Measurements from ENCODE around the gene GRIN3B.

The GRIN3B gene

DNA sequence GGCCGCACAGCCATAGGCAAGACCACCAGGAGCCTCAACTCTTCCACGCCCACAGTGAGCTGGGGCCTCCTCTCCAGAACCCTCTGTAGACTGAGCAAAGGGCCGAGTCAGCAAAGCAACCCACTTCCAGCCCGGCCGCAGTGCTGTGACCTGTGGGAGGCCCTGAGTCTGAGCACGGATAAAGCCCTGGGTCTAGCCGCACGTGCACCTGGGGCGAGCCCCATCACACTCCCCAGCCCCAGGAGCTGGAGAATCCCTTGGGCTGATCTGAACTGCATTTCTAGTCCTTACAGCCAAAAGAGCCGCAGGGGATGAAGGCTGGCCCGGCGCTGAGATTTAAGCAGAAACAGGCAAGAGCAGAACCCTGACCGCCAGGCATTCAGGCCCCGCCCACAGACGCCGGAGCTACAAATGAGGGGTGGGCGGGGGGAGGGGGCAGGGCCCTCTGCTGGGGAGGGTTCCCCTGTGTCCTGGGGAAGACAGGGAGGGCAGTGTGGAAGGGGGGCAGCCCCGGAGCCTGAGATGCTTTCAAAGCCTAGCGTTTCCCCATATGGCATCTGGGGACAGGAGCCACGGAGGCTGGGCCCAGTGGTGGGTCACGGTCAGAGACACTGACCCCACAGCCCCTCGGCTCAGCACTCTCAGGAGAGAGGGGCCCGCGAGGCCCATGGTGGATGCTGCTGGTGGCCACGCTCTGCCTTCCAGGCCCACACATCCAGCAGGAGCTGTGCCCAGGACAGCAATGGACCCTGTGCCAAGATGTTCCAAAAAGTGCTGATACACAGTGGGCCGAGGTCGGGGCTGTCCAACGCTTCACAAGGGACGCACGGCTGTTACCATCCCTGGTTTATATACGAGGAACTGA is 15.8 kb downstream of the GRIN3B start (continued):
- TF ChIP-seq, protein P1, sequence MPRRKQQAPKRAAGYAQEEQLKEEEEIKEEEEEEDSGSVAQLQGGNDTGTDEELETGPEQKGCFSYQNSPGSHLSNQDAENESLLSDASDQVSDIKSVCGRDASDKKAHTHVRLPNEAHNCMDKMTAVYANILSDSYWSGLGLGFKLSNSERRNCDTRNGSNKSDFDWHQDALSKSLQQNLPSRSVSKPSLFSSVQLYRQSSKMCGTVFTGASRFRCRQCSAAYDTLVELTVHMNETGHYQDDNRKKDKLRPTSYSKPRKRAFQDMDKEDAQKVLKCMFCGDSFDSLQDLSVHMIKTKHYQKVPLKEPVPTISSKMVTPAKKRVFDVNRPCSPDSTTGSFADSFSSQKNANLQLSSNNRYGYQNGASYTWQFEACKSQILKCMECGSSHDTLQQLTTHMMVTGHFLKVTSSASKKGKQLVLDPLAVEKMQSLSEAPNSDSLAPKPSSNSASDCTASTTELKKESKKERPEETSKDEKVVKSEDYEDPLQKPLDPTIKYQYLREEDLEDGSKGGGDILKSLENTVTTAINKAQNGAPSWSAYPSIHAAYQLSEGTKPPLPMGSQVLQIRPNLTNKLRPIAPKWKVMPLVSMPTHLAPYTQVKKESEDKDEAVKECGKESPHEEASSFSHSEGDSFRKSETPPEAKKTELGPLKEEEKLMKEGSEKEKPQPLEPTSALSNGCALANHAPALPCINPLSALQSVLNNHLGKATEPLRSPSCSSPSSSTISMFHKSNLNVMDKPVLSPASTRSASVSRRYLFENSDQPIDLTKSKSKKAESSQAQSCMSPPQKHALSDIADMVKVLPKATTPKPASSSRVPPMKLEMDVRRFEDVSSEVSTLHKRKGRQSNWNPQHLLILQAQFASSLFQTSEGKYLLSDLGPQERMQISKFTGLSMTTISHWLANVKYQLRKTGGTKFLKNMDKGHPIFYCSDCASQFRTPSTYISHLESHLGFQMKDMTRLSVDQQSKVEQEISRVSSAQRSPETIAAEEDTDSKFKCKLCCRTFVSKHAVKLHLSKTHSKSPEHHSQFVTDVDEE (CRISPR knock-in tag; IDR thresholded peaks at IDR 0.05), result no peak
- TF ChIP-seq CSDC2 (CRISPR knock-in tag; IDR thresholded peaks at IDR 0.05) (no peak), GLIS3 (CRISPR knock-in tag; IDR thresholded peaks at IDR 0.05) (no peak), BACH2 (CRISPR knock-in tag; IDR thresholded peaks at IDR 0.05; ENCODE audit: borderline replicate concordance) (no peak), TCF4 (CRISPR knock-in tag; IDR thresholded peaks at IDR 0.05; ENCODE audit: borderline replicate concordance) (no peak), RARB (CRISPR knock-in tag; IDR thresholded peaks at IDR 0.05) (no peak)

DNA sequence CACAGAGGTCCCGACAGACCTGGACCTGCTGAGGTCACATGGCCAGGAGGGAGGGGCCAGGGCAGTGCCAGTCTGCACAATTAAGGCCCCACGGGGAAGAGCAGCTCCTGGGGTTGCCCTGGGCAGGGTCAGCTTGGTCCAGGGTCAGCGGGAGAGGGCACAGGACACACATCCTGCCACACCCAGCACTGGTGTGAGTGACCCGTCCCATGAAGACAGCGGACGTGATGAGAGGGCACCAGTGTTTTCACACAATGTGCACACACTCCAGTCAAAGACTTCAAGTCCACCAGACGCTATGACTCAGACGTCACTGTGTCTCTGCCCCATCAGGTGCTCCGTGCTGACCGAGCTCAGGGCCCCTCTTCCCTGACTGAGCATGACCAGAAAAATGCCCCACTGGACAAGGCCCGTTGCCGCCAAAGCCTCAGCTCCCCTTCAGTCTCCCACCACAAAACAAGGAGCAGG is 16.5 kb downstream of the GRIN3B start:
- TF ChIP-seq TOX (CRISPR knock-in tag; IDR thresholded peaks at IDR 0.05; ENCODE audit: borderline replicate concordance) (no peak), ZNF8 (CRISPR knock-in tag; IDR thresholded peaks at IDR 0.05) (no peak), ZFP30 (CRISPR knock-in tag; IDR thresholded peaks at IDR 0.05) (no peak), ZC3H10 (CRISPR knock-in tag; IDR thresholded peaks at IDR 0.05) (no peak), ARNTL (CRISPR knock-in tag; IDR thresholded peaks at IDR 0.05; ENCODE audit: borderline replicate concordance, low read depth) (no peak), TCF4 (CRISPR knock-in tag; IDR thresholded peaks at IDR 0.05; ENCODE audit: borderline replicate concordance) (no peak), RARB (CRISPR knock-in tag; IDR thresholded peaks at IDR 0.05) (no peak), ISL1 (CRISPR knock-in tag; IDR thresholded peaks at IDR 0.05) (no peak), ESRRG (CRISPR knock-in tag; IDR thresholded peaks at IDR 0.05) (no peak), PPARA (CRISPR knock-in tag; IDR thresholded peaks at IDR 0.05; ENCODE audit: borderline replicate concordance) (no peak)
- TF ChIP-seq, protein P2, sequence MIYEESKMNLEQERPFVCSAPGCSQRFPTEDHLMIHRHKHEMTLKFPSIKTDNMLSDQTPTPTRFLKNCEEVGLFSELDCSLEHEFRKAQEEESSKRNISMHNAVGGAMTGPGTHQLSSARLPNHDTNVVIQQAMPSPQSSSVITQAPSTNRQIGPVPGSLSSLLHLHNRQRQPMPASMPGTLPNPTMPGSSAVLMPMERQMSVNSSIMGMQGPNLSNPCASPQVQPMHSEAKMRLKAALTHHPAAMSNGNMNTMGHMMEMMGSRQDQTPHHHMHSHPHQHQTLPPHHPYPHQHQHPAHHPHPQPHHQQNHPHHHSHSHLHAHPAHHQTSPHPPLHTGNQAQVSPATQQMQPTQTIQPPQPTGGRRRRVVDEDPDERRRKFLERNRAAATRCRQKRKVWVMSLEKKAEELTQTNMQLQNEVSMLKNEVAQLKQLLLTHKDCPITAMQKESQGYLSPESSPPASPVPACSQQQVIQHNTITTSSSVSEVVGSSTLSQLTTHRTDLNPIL (CRISPR knock-in tag; IDR thresholded peaks at IDR 0.05; ENCODE audit: low read depth), result no peak
- TF ChIP-seq, protein P3, sequence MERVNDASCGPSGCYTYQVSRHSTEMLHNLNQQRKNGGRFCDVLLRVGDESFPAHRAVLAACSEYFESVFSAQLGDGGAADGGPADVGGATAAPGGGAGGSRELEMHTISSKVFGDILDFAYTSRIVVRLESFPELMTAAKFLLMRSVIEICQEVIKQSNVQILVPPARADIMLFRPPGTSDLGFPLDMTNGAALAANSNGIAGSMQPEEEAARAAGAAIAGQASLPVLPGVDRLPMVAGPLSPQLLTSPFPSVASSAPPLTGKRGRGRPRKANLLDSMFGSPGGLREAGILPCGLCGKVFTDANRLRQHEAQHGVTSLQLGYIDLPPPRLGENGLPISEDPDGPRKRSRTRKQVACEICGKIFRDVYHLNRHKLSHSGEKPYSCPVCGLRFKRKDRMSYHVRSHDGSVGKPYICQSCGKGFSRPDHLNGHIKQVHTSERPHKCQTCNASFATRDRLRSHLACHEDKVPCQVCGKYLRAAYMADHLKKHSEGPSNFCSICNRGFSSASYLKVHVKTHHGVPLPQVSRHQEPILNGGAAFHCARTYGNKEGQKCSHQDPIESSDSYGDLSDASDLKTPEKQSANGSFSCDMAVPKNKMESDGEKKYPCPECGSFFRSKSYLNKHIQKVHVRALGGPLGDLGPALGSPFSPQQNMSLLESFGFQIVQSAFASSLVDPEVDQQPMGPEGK (CRISPR knock-in tag; IDR thresholded peaks at IDR 0.05; ENCODE audit: borderline replicate concordance), result no peak
- TF ChIP-seq, protein P1 (CRISPR knock-in tag; IDR thresholded peaks at IDR 0.05), result no peak
- ATAC-seq, result no peak

DNA sequence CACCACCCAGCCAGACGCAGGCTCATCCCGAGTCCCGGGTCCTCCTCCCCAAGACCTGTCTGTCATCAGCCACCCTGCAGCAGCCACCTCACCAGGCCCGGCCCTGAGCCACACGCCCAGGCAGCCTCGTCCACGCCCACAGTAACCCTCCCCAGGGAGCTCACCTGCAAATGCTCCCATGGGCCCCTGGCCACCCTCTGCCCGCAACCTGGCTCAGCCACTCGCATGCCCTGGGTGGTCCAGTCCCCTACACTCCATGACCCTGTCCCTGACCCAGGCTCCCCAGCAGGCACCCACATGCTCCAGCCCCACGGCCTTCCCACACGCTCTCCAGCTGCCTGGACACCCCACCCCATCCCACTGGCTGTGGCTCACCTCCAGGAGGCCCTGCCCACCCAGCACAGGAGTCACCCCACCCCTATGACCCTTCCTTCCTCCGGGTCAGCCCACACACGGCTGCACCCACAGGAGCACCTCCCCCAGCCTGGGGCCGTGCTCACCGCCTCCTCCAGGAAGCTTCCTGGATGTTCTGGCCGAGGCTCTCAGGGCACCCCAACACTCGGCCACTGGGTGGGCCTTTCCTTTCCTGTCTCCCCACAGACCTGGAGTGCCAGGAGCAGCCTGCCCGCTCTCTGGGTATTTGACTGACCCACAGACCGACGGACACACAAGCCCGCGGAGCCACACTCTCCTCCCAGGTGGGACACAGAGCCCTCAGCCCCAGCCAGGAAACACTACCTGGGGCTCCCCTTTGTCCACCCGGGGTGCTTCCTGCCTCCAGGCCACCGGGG is 17.1 kb downstream of the GRIN3B start:
- TF ChIP-seq TCF4 (CRISPR knock-in tag; IDR thresholded peaks at IDR 0.05; ENCODE audit: borderline replicate concordance) (no peak), ZFP30 (CRISPR knock-in tag; IDR thresholded peaks at IDR 0.05) (no peak), ZFP3 (CRISPR knock-in tag; IDR thresholded peaks at IDR 0.05) (no peak), BACH2 (CRISPR knock-in tag; IDR thresholded peaks at IDR 0.05; ENCODE audit: borderline replicate concordance) (no peak), ZC3H10 (CRISPR knock-in tag; IDR thresholded peaks at IDR 0.05) (no peak), RARB (CRISPR knock-in tag; IDR thresholded peaks at IDR 0.05) (no peak), CSDC2 (CRISPR knock-in tag; IDR thresholded peaks at IDR 0.05) (no peak), ISL1 (CRISPR knock-in tag; IDR thresholded peaks at IDR 0.05) (no peak), ZNF70 (CRISPR knock-in tag; IDR thresholded peaks at IDR 0.05) (no peak)
- TF ChIP-seq, protein P2 (CRISPR knock-in tag; IDR thresholded peaks at IDR 0.05; ENCODE audit: low read depth), result no peak
- TF ChIP-seq, protein P4, sequence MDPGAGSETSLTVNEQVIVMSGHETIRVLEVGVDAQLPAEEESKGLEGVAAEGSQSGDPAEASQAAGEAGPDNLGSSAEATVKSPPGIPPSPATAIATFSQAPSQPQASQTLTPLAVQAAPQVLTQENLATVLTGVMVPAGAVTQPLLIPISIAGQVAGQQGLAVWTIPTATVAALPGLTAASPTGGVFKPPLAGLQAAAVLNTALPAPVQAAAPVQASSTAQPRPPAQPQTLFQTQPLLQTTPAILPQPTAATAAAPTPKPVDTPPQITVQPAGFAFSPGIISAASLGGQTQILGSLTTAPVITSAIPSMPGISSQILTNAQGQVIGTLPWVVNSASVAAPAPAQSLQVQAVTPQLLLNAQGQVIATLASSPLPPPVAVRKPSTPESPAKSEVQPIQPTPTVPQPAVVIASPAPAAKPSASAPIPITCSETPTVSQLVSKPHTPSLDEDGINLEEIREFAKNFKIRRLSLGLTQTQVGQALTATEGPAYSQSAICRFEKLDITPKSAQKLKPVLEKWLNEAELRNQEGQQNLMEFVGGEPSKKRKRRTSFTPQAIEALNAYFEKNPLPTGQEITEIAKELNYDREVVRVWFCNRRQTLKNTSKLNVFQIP (CRISPR knock-in tag; IDR thresholded peaks at IDR 0.05; ENCODE audit: borderline replicate concordance, low read depth), result no peak
- TF ChIP-seq, protein P3 (CRISPR knock-in tag; IDR thresholded peaks at IDR 0.05; ENCODE audit: borderline replicate concordance), result no peak
- no peak for ATAC-seq
